Right ventricle myocardium inferior (tissue), 1 donor: ENCODE measurements around the gene CNTD1. TPM values are rescaled to one million over a fixed set of nuclear protein-coding genes. Genes with fewer than 3 reads are reported as not detected.
"Not testable (repeated sequence)": the region's sequence is repeated elsewhere in the genome, so short reads cannot be mapped to it uniquely, and the experiment has no call there.

Source experiments
- ATAC-seq: fragments of 200-7000 bp; cut with Tn5 transposase; one replicate; pipeline ENCODE4 v1.9.1; 2020; ENCODE audit warnings: mild to moderate bottlenecking, moderate library complexity
- DNase-seq: peaks from one replicate; pipeline ENCODE4 v3.0.0; 2021; ENCODE audit errors: missing footprints
- intact Hi-C: fragments of 100-400 bp; cut with DNase I; formaldehyde crosslinking; loops from one replicate; pipeline ENCODE4 v1.11.0; 2022
- long read RNA-seq: library from polyadenylated mRNA; unstranded; transcript quantifications from one replicate; pipeline ENCODE4 v2.0.0, GENCODE V29; 2021
- total RNA-seq: library from RNA; stranded (reverse); fragmentation: NEBNext Ultra II Directional; extraction: Animal tissue kit (Norgen Biotek cat#: 25700); gene quantifications from one replicate; pipeline ENCODE4 v1.2.1, GENCODE V29; 2021
- donor health status: DM: no; HTN: yes; CAD: no; lungs with severe emphysema.

Gene CNTD1
- total RNA-seq = 0.30 TPM
- long read RNA-seq = 0 reads

DNA sequence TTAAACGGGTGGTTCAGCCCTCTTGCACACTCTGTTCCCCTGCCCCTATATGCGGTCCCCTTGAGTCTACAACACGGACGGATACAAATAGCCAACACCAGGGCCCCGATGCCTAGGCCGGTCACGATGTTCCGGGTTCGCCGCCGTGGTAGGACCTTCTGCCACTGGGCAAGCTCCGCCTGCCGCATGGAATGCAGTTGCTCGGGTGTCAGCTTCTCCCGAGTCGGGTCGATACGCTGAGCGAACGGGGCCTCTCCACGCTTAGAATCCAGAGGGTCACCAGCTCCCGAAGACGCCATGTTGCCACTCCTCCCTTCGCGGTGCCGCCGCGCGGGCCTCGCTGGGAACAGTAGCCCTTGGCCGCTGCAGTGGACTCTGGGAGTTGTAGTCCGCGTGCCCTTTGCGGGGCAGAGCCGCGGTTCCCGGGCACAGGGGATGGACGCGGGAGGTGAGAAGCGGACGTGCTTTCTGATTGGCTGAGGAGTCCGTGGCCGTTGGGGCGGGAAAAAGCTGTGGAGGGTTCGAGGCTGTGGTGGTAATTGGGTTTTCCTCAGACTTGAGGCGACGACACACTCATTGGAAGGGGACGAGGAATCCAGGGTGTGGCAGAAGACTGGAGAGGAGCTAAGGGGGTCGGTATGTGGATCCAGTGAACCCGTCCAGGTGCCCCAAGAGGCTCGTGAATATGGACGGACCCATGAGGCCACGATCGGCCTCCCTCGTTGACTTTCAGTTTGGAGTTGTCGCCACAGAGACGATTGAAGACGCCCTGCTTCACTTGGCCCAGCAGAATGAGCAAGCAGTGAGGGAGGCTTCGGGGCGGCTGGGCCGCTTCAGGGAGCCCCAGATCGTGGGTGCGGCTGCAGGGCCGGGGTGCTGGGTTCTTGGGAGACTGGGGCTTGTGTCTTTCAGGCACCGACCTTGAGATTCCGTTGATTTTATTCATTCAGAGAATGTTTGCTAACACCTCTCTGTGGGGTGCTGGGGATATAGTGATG lies at the start of gene CNTD1, which contains the start of gene COA3:
Gene CNTD1, plus strand, starts transcription at position 479 of the 998 bp plus-strand sequence. Its CDS starts 207 bp downstream, at position 686.
Gene COA3, minus strand, starts transcription at position 322 of the 998 bp plus-strand sequence. Its CDS starts 23 bp downstream, at position 299.
- DNase-seq (peak; percentile 95), ATAC-seq (peak; percentile 97)
- intact Hi-C loops = no loop called here

- ATAC-seq (no peak), DNase-seq (peak; percentile 59)
- intact Hi-C loops = no loop called here
These were observed 49.5 kb upstream of the CNTD1 start for GRCh38 chr17:42748908-42749798.

DNA sequence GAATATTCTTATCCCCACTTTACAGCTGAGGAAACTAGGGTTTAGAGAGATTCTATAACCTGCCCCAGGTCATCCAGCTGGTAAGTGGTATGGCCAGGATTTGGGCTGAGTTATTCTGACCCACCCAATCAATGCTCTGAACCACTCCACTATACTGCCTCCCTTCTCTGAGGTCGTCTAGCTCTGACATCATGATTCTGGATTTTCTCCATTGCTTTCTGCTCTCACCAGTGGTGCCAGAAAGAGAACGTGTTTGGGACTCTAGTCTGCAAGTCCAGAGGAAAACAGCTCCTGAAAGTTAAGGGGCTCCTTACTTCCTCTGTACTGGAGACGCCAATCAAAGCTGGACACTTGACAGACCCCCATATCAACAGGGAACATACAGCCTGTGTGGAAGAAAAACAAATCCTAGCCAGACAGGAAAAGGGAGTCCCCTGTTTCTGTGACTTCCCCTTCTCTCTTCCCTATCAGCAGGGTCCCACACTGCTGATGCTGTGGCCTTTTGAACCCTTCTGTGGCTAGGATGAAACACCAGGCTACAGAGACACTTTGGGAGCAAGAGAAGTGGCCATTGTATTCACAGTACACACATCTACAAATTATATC lies 47.8 kb upstream of the CNTD1 start:
- DNase-seq = no peak
- intact Hi-C loops = no loop called here
- no peak for ATAC-seq

DNA sequence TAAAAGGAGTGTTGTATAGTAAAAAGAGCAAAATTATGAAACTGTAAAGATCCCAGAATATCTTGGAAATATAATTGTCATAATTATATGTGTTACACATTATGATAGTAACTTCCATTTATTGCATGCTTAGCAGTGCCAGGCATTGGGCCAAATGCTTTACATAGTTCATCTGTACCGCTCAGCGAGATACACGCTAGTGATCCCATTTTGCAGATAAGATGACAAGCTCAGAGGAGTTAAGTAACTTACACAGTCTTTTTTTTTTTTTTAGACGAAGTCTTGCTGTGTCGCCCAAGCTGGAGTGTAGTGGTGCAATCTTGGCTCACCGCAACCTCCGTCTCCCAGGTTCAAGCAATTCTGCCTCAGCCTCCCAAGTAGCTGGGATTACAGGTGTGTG lies 47.0 kb upstream of the CNTD1 start:
- ATAC-seq = no peak
- intact Hi-C loops = no loop called here

DNA sequence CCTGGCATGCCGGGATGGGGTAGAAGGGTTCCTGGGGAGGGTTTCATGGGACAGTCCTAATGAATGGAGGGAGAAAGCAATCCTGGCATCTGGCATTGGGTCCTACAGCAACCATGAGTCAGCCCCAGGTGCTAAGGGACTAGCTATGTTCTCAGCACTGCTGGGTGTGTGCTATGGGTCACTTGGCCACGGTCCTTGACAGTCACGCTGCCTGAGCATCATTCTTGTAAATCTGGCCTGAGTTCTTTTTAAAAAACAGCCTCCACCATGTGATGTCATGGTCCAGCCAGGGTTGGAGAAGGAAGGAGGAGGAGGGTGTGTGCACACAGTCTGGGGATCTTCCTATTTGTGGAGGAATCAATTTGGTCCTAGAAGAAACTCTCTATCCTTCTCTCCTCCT lies 43.9 kb upstream of the CNTD1 start:
- intact Hi-C loops = no loop called here
- no peak for DNase-seq
- peak; percentile 91 for ATAC-seq

More for the DNA sequence above, 47.0 kb upstream of the CNTD1 start:
- DNase-seq = no peak

DNA sequence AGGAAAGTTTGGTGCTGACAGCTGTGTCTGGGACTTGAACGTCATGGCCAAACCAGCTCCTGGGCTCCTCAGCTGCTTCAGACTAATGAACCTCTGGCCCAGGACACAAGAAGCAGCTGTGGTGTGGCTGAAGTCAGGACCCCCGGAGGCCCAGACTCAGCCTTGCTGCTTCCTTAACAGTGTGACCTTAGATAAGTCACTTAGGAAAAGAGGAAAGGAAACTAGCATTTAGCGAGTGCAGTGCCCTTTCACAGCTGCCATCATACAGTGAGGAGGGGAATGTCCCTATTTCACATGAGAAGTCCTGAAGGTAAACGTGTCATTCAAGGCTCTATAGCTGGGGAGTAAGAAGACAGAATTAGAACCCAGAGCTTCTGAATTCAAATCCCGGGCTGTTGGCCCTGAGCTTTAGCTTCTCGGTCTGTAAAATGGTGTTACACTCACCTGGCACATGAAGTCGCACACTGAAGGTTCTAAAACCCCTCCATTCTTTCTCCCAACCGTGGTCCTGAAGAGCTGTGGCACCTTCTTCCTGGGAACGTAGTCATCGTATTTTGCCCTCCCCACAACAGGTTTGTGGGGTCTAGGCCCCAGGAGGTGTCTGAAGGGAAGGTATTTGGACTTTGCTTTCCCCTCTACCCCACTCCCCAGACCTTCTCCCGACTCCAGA lies 38.5 kb upstream of the CNTD1 start:
- intact Hi-C loops = loop anchor here (5.0 kb wide), 1 partner anchor 183 kb away; the partner anchor contains the start of gene PSMC3IP
- no peak for DNase-seq
- no peak for ATAC-seq

- ATAC-seq = peak; percentile 47
- intact Hi-C loops = loop anchor here (5.0 kb wide), 1 partner anchor 184 kb away; the partner anchor contains the start of gene PSMC3IP
- no peak for DNase-seq
These were observed 37.7 kb upstream of the CNTD1 start, which contains the start of gene RAMP2 for GRCh38 chr17:42760652-42761581. RAMP2 (plus strand) TSS chr17:42761227; CDS start chr17:42761262, 35 bp downstream.

- no peak for DNase-seq
- ATAC-seq = no peak
- intact Hi-C loops = loop anchor here (5.0 kb wide), 1 partner anchor 184 kb away; the partner anchor contains the start of gene PSMC3IP
These were observed 37.0 kb upstream of the CNTD1 start for GRCh38 chr17:42761638-42762037.

GRCh38 chr17:42766124-42766523 lies 32.5 kb upstream of the CNTD1 start:
- ATAC-seq (no peak), DNase-seq (no peak)
- intact Hi-C loops = no loop called here

DNA sequence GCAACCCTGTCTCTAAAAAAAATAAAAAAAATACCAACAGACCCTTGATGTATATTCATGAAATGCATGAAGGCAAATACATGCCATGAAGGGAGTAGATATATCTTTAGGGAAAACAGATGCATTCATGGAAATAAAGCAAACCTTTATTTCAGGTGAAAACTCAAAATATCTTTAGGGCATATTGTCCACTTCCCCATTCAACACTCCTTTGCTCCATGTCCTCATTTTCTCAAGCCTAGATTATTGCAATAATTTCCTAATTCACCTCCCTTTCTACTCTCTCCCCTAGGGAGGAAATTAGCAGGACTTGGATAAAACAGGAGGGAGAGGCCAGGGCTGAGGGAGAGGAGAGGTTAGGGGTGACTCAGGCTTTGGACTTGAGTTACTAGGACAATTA lies 31.1 kb upstream of the CNTD1 start:
- DNase-seq (no peak), ATAC-seq (no peak)
- intact Hi-C loops = no loop called here

- DNase-seq, intact Hi-C loops, ATAC-seq: not testable (repeated sequence)
These were observed 30.7 kb upstream of the CNTD1 start for GRCh38 chr17:42768006-42768405.

- intact Hi-C loops = loop anchor here (10.0 kb wide), 1 partner anchor 55 kb away; the partner anchor contains the start of gene BECN1
- not testable (repeated sequence) for DNase-seq, ATAC-seq
These were observed 28.7 kb upstream of the CNTD1 start for GRCh38 chr17:42769964-42770363.

GRCh38 chr17:42772945-42773289 lies 25.7 kb upstream of the CNTD1 start:
- no peak for DNase-seq
- ATAC-seq = no peak
- intact Hi-C loops = loop anchor here (10.0 kb wide), 1 partner anchor 52 kb away; the partner anchor contains the start of gene BECN1

GRCh38 chr17:42773290-42774035 lies 25.2 kb upstream of the CNTD1 start, which contains the start of gene VPS25:
VPS25 (plus strand) TSS chr17:42773449; CDS start chr17:42773476, 27 bp downstream.
- ATAC-seq (peak; percentile 93), DNase-seq (peak; percentile 85)
- intact Hi-C loops = loop anchor here (10.0 kb wide), 1 partner anchor 51 kb away; the partner anchor contains the start of gene BECN1

GRCh38 chr17:42774066-42774745 lies 24.5 kb upstream of the CNTD1 start:
- intact Hi-C loops = loop anchor here (10.0 kb wide), 1 partner anchor 51 kb away; the partner anchor contains the start of gene BECN1
- no peak for DNase-seq
- no peak for ATAC-seq
